Measurements from ENCODE around the gene TEX2. TPM values are rescaled to one million over a fixed set of nuclear protein-coding genes. Genes with fewer than 3 reads are reported as not detected.

The TEX2 gene
- total and polyA plus RNA-seq, 9 of the 15 experiments (the other 6 are each of a cell fraction or from before 2014, with no cell fraction given), result 4.1 to 27.6 (median 19.3) TPM

DNA sequence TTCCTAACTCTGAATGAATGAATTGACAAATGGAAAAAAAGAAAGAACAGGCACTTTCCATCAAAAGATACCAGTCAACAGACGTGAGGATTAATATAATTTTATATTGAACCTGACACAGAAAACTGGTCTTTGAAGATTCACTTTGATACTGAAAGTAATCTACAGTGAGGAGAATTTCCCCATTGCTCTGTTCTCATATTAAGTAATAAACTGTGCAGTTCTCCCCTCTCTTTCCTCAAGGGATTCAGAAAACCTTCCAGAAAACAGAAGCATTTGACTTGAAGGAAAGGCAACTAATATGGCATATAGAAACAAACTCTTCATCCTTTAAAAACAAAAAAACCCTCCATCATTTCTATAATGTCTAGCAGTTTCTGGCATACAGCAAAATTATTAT lies 2.2 kb downstream of the TEX2 start:
- Histone ChIP-seq H3K4me2 (ENCODE audit: insufficient read depth, low read length) (peak overlapping the region; percentile 26; the same call in 1 of the 2 replicates), H4K20me1 (replicated peaks; ENCODE audit: control insufficient read depth, insufficient read depth, low read length) (peaks cover 10% of the 10 kb centered on the region; the same call in 1 of the 2 replicates), H3K36me3 (ENCODE audit: control insufficient read depth, insufficient read depth, low read length) (peaks cover 6% of the 10 kb centered on the region; the same call in 1 of the 3 replicates), H3K9me1 (ENCODE audit: control insufficient read depth, insufficient read depth, low read length) (no peaks in the 10 kb centered on the region), H3K79me2 (ENCODE audit: control insufficient read depth, insufficient read depth, low read length) (peaks cover 69% of the 10 kb centered on the region), H2AFZ (ENCODE audit: low read depth, low read length) (no peak overlapping the region), H3K4me3 (no peak overlapping the region), H3K9me3 (replicated peaks; ENCODE audit: control insufficient read depth, insufficient read depth, low read depth, low read length) (no peaks in the 10 kb centered on the region; the same call in 1 of the 2 replicates), H3K9ac (ENCODE audit: insufficient read depth in 1 of 2, low read depth in 2 of 2, low read length in 2 of 2) (peak overlapping the region in 1 of 2 experiments; percentile 72; a peak in 1 of 4 replicates), H3K27ac (ENCODE audit: extremely low read depth, low read depth, low read length) (peak overlapping the region; percentile 68; the same call in 2 of the 3 replicates), H3K4me1 (replicated peaks in 1 of 2; ENCODE audit: control insufficient read depth in 2 of 2, insufficient read depth in 2 of 2, low read length in 2 of 2) (peaks cover 11 to 32% of the 10 kb centered on the region in 2 experiments; a peak in 4 of 5 replicates), H3K27me3 (ENCODE audit: control insufficient read depth in 2 of 2, insufficient read depth in 2 of 2, low read length in 2 of 2) (no peaks in the 10 kb centered on the region)
- no peak for FAIRE-seq
- ATAC-seq, result no peak
- in situ Hi-C loops (cut with MboI) (no loop called here), intact Hi-C loops (cut with micrococcal nuclease) (loop anchor here (5.0 kb wide), 2 partner anchors 49 to 114 kb away; no protein-coding TSS in a partner anchor)
- ChIA-PET POLR2A (no interaction called here), CTCF (ENCODE audit: low intra/inter-chr PET ratio) (no interaction called here)
- WGBS (ENCODE audit: insufficient coverage, low coverage, missing lambda C conversion rate), result 14% methylated on average over 1 of the region's 1 CpG
- no peak for DNase-seq (ENCODE audit: extremely low read depth in 1 of 4, low spot score in 3 of 4)
- BruUV-seq (replicated peaks), result no TSS peak
- TF ChIP-seq CEBPZ (IDR thresholded peaks at IDR 0.05; ENCODE audit: borderline replicate concordance, low read depth, low read length) (no peak), SAFB (IDR thresholded peaks at IDR 0.05; ENCODE audit: borderline replicate concordance, low read depth, low read length) (no peak), NEUROD1 (IDR thresholded peaks at IDR 0.05; ENCODE audit: borderline replicate concordance, low read depth, low read length, partially characterized antibody) (no peak), CCNT2 (IDR thresholded peaks at IDR 0.05; ENCODE audit: borderline replicate concordance, extremely low read depth, insufficient read length, low read depth, low read length) (no peak), ZNF140 (CRISPR knock-in tag; IDR thresholded peaks at IDR 0.05) (no peak), POLR2G (IDR thresholded peaks at IDR 0.05; ENCODE audit: low read depth, low read length) (no peak), KDM2B (CRISPR knock-in tag; IDR thresholded peaks at IDR 0.05) (no peak), ZNF639 (CRISPR knock-in tag; conservative IDR thresholded peaks at IDR 0.05 in 1 of 2, IDR thresholded peaks at IDR 0.05 in 1 of 2) (no peak), KAT8 (IDR thresholded peaks at IDR 0.05; ENCODE audit: low read depth) (no peak), HDGF (IDR thresholded peaks at IDR 0.05) (no peak), SRSF9 (IDR thresholded peaks at IDR 0.05; ENCODE audit: borderline replicate concordance, low read depth, low read length) (no peak), EHMT2 (IDR thresholded peaks at IDR 0.05) (no peak), MEIS2 (IDR thresholded peaks at IDR 0.05; ENCODE audit: partially characterized antibody) (no peak), KDM4B (IDR thresholded peaks at IDR 0.05; ENCODE audit: borderline replicate concordance in 2 of 2, low read depth in 1 of 2) (no peak)
- TF ChIP-seq, protein P1, sequence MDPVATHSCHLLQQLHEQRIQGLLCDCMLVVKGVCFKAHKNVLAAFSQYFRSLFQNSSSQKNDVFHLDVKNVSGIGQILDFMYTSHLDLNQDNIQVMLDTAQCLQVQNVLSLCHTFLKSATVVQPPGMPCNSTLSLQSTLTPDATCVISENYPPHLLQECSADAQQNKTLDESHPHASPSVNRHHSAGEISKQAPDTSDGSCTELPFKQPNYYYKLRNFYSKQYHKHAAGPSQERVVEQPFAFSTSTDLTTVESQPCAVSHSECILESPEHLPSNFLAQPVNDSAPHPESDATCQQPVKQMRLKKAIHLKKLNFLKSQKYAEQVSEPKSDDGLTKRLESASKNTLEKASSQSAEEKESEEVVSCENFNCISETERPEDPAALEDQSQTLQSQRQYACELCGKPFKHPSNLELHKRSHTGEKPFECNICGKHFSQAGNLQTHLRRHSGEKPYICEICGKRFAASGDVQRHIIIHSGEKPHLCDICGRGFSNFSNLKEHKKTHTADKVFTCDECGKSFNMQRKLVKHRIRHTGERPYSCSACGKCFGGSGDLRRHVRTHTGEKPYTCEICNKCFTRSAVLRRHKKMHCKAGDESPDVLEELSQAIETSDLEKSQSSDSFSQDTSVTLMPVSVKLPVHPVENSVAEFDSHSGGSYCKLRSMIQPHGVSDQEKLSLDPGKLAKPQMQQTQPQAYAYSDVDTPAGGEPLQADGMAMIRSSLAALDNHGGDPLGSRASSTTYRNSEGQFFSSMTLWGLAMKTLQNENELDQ (CRISPR knock-in tag; IDR thresholded peaks at IDR 0.05; ENCODE audit: borderline replicate concordance), result no peak
